CD14-positive monocyte (primary cell): ENCODE data around the gene GABRB2. TPM values are rescaled to one million over a fixed set of nuclear protein-coding genes. Genes with fewer than 3 reads are reported as not detected.

Source experiments
- DNase-seq, 3 donors: peaks; one replicate each; pipeline ENCODE4 v3.0.0-alpha.2; 2011 to 2022
- H2AFZ ChIP-seq: 2 replicates; pipeline ENCODE4 v1.6.0; 2012; ENCODE audit warnings: mild to moderate bottlenecking, low read depth, low read length, inconsistent platforms; ENCODE audit not compliant: insufficient read depth, poor library complexity, severe bottlenecking
- H3K27ac ChIP-seq, 2 donors: 1 replicate in 1 of 2; 2 replicates in 1 of 2; pipeline ENCODE4 v1.5.1; 2012 to 2013; ENCODE audit warnings: low read length in 2 of 2, control low read depth in 1 of 2, inconsistent platforms in 1 of 2, low read depth in 1 of 2, mild to moderate bottlenecking in 1 of 2
- H3K27me3 ChIP-seq, 2 donors: one replicate each; pipeline versions ENCODE4 v1.6.0 to v1.6.1; 2011 to 2013; ENCODE audit warnings: low read length in 2 of 2; ENCODE audit not compliant: control insufficient read depth in 2 of 2, insufficient read depth in 2 of 2
- H3K36me3 ChIP-seq, 2 donors: replicated peaks in 1 of 2; 1 replicate in 1 of 2; 2 replicates in 1 of 2; pipeline versions ENCODE4 v1.5.1 to v1.6.1; 2012 to 2013; ENCODE audit warnings: low read length in 2 of 2, control low read depth in 1 of 2, inconsistent platforms in 1 of 2, mild to moderate bottlenecking in 1 of 2; ENCODE audit not compliant: insufficient read depth in 2 of 2, control insufficient read depth in 1 of 2
- H3K4me1 ChIP-seq, 2 donors: 1 replicate in 1 of 2; 2 replicates in 1 of 2; pipeline versions ENCODE4 v1.5.1 to v1.6.1; 2012 to 2013; ENCODE audit warnings: low read length in 2 of 2, control low read depth in 1 of 2, inconsistent platforms in 1 of 2, mild to moderate bottlenecking in 1 of 2, moderate library complexity in 1 of 2; ENCODE audit not compliant: insufficient read depth in 2 of 2, control insufficient read depth in 1 of 2
- H3K4me2 ChIP-seq: replicated peaks from 2 replicates; pipeline ENCODE3; 2012; ENCODE audit warnings: low read length, moderate library complexity, mild to moderate bottlenecking; ENCODE audit not compliant: poor library complexity, severe bottlenecking; ENCODE audit errors: extremely low read depth
- H3K4me3 ChIP-seq, 3 experiments: fragments of 200-600 bp in 1 of 3; sonication (generic) in 1 of 3; replicated peaks in 1 of 3; 1 replicate in 2 of 3; 2 replicates in 1 of 3; pipeline ENCODE4 v1.5.1; 2011 to 2013; ENCODE audit warnings: low read length in 3 of 3, mild to moderate bottlenecking in 3 of 3, control low read depth in 2 of 3, low read depth in 2 of 3, inconsistent platforms in 1 of 3, moderate library complexity in 1 of 3
- H3K79me2 ChIP-seq: 2 replicates; pipeline ENCODE4 v1.6.0; 2012; ENCODE audit warnings: mild to moderate bottlenecking, control low read depth, inconsistent platforms, low read length, moderate library complexity; ENCODE audit not compliant: insufficient read depth
- H3K9ac ChIP-seq: 2 replicates; pipeline ENCODE4 v1.6.0; 2017; ENCODE audit warnings: low read length, mild to moderate bottlenecking; ENCODE audit not compliant: insufficient read depth, poor library complexity, severe bottlenecking
- H3K9me3 ChIP-seq, 2 donors: replicated peaks in 1 of 2; 1 replicate in 1 of 2; 2 replicates in 1 of 2; pipeline versions ENCODE4 v1.5.1 to v1.6.1; 2012 to 2013; ENCODE audit warnings: low read length in 2 of 2, control low read depth in 1 of 2; ENCODE audit not compliant: control insufficient read depth in 1 of 2, insufficient read depth in 1 of 2
- H4K20me1 ChIP-seq: 2 replicates; pipeline ENCODE4 v1.6.0; 2012; ENCODE audit warnings: mild to moderate bottlenecking, low read length, control low read depth, moderate library complexity; ENCODE audit not compliant: insufficient read depth
- H3K27ac Mint-ChIP-seq, 7 donors: one replicate each; pipeline ENCODE4 v1.8.0; 2020; ENCODE audit warnings: mild to moderate bottlenecking in 7 of 7, mixed read lengths in 7 of 7, moderate library complexity in 6 of 7, inconsistent platforms in 2 of 7
- H3K27me3 Mint-ChIP-seq, 3 donors: one replicate each; pipeline ENCODE4 v1.8.0; 2021 to 2022; ENCODE audit warnings: low read depth in 3 of 3, mild to moderate bottlenecking in 3 of 3, mixed read lengths in 3 of 3, moderate library complexity in 3 of 3, inconsistent platforms in 1 of 3
- H3K36me3 Mint-ChIP-seq, 2 donors: one replicate each; pipeline ENCODE4 v1.8.0; 2020; ENCODE audit warnings: mixed read lengths in 2 of 2, inconsistent platforms in 1 of 2, mild to moderate bottlenecking in 1 of 2
- H3K4me1 Mint-ChIP-seq: one replicate; pipeline ENCODE4 v1.8.0; 2020; ENCODE audit warnings: mild to moderate bottlenecking, mixed read lengths
- H3K4me3 Mint-ChIP-seq, 2 donors: one replicate each; pipeline ENCODE4 v1.8.0; 2020; ENCODE audit warnings: mild to moderate bottlenecking in 2 of 2, mixed read lengths in 2 of 2, moderate library complexity in 1 of 2
- H3K9me3 Mint-ChIP-seq, 7 donors: one replicate each; pipeline ENCODE4 v1.8.0; 2020 to 2022; ENCODE audit warnings: mixed read lengths in 7 of 7, mild to moderate bottlenecking in 6 of 7, moderate library complexity in 6 of 7, inconsistent platforms in 2 of 7
- WGBS: methylation state at CpG from one replicate; pipeline ENCODE4 v1.1.5; 2013; ENCODE audit warnings: missing lambda C conversion rate; ENCODE audit not compliant: insufficient coverage; 5-methylcytosine and 5-hydroxymethylcytosine counted together
- intact Hi-C, 2 donors: fragments of 100-400 bp; cut with micrococcal nuclease; formaldehyde crosslinking; loops; one replicate each; pipeline versions ENCODE4 v1.15.0 to v1.15.1; 2023
- polyA plus RNA-seq, 3 donors: library from polyadenylated mRNA; depleted of rRNA in 1 of 3; unstranded in 2 of 3; stranded (reverse) in 1 of 3; fragments of 300-500 nt in 2 of 3; fragments of >200 nt in 1 of 3; fragmentation: Illumina TruSeq in 2 of 3; gene quantifications; 1 replicate in 2 of 3; 2 replicates in 1 of 3; pipeline ENCODE4 v1.2.3, GENCODE V29; 2012 to 2021
- TF ChIP-seq, protein P1 (sequence below): fragments of 200-600 bp; IDR thresholded peaks from one replicate; pipeline ENCODE4 v1.8.0; 2022; ENCODE audit warnings: antibody characterized with exemption, mild to moderate bottlenecking

The GABRB2 gene
- polyA plus RNA-seq, 3 donors: not detected

DNA sequence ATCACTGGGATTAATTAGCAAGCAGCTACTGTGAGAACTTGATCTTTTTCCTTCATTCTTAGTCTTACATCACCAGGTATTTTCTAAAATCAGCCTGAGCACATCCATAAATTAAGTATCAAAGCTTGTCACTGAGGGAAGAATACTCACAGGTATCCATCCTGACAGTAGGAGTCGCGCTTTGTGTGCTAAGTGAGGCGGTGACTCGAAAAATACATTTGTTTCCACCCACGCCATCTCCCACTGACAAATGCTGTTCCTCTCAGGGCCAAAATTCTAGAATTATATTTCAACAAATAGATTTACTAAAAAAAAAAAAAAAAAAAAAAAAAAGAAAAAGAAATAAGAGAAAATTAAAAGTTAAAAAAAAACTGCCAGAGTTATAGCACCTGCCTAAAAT, 34.1 kb upstream of the GABRB2 start:
- H3K36me3 Mint-ChIP-seq: no peaks in the 10 kb centered on the region
- no peaks in the 10 kb centered on the region for H4K20me1 ChIP-seq
- no peak overlapping the region for H3K4me2 ChIP-seq
- WGBS: no CpG with 5 or more reads among the region's 5 CpGs
- no peak overlapping the region for H3K4me3 Mint-ChIP-seq
- no peaks in the 10 kb centered on the region for H3K36me3 ChIP-seq
- H3K27ac ChIP-seq: no peak overlapping the region
- no peak overlapping the region for H3K9ac ChIP-seq
- peaks cover 0 to 2% (median 0%) of the 10 kb centered on the region in 7 donors for H3K9me3 Mint-ChIP-seq
- H3K4me3 ChIP-seq: no peak overlapping the region
- intact Hi-C loops: no loop called here
- peak overlapping the region in 1 of 7 donors; percentile 43 for H3K27ac Mint-ChIP-seq
- H2AFZ ChIP-seq: no peak overlapping the region
- no peaks in the 10 kb centered on the region for H3K27me3 ChIP-seq
- no peaks in the 10 kb centered on the region for H3K27me3 Mint-ChIP-seq
- H3K4me1 ChIP-seq: no peaks in the 10 kb centered on the region
- DNase-seq: no peak
- H3K79me2 ChIP-seq: no peaks in the 10 kb centered on the region
- TF ChIP-seq, protein P1, sequence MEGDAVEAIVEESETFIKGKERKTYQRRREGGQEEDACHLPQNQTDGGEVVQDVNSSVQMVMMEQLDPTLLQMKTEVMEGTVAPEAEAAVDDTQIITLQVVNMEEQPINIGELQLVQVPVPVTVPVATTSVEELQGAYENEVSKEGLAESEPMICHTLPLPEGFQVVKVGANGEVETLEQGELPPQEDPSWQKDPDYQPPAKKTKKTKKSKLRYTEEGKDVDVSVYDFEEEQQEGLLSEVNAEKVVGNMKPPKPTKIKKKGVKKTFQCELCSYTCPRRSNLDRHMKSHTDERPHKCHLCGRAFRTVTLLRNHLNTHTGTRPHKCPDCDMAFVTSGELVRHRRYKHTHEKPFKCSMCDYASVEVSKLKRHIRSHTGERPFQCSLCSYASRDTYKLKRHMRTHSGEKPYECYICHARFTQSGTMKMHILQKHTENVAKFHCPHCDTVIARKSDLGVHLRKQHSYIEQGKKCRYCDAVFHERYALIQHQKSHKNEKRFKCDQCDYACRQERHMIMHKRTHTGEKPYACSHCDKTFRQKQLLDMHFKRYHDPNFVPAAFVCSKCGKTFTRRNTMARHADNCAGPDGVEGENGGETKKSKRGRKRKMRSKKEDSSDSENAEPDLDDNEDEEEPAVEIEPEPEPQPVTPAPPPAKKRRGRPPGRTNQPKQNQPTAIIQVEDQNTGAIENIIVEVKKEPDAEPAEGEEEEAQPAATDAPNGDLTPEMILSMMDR: no peak
- H3K4me1 Mint-ChIP-seq: no peaks in the 10 kb centered on the region
- H3K9me3 ChIP-seq: no peaks in the 10 kb centered on the region

DNA sequence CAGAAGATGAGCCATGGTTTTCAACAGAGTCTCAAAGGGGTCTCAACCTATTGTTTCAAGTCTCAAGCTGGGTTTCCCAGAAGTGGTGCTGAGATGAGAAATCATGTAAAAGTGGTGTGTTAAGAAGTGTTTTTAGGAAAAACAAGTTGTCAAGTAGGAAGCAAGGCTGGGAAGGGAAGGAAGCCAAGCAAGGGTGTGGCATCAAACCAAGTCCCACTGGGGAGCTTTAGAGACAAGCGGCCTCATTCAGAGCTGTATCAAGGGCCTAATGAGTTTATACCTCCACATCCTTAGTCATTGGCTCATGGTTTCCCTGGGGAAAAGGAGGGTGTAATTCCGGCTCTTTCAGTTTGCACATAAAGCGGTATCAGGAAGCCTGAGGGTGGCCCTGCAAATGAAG, 26.4 kb upstream of the GABRB2 start:
- no peak overlapping the region for H3K27ac ChIP-seq
- intact Hi-C loops: no loop called here
- DNase-seq: no peak
- no peaks in the 10 kb centered on the region for H3K27me3 ChIP-seq
- H3K9me3 Mint-ChIP-seq: peaks cover 0 to 2% (median 0%) of the 10 kb centered on the region in 7 donors
- peaks cover 0 to 2% (median 0%) of the 10 kb centered on the region in 3 donors for H3K27me3 Mint-ChIP-seq
- H3K4me1 Mint-ChIP-seq: no peaks in the 10 kb centered on the region
- H3K4me2 ChIP-seq: no peak overlapping the region
- no peaks in the 10 kb centered on the region for H3K9me3 ChIP-seq
- no peaks in the 10 kb centered on the region for H4K20me1 ChIP-seq
- H2AFZ ChIP-seq: no peak overlapping the region
- no peak overlapping the region for H3K4me3 ChIP-seq
- TF ChIP-seq, protein P1: no peak
- 100% methylated on average over 2 of the region's 3 CpGs for whole genome bisulfite sequencing
- no peak overlapping the region for H3K9ac ChIP-seq
- H3K27ac Mint-ChIP-seq: no peak overlapping the region
- H3K4me1 ChIP-seq: no peaks in the 10 kb centered on the region
- no peaks in the 10 kb centered on the region for H3K36me3 Mint-ChIP-seq
- H3K4me3 Mint-ChIP-seq: no peak overlapping the region
- no peaks in the 10 kb centered on the region for H3K79me2 ChIP-seq
- H3K36me3 ChIP-seq: no peaks in the 10 kb centered on the region
